Esophagus squamous epithelium (tissue), 4 donors: ENCODE measurements around the gene SYT17.

Experiments
- CTCF ChIP-seq, 6 experiments: fragments of 450-650 bp in 4 of 6; fragments of 200-600 bp in 2 of 6; sonication (generic) in 2 of 6; IDR thresholded peaks; one replicate each; pipeline ENCODE4 v1.5.1; 2016 to 2019; ENCODE audit warnings: antibody characterized with exemption in 6 of 6, mild to moderate bottlenecking in 4 of 6, moderate library complexity in 4 of 6
- POLR2A ChIP-seq, 4 donors: fragments of 450-650 bp; IDR thresholded peaks; one replicate each; pipeline ENCODE4 v1.6.1; 2017; ENCODE audit warnings: antibody characterized with exemption in 4 of 4, mild to moderate bottlenecking in 4 of 4, moderate library complexity in 3 of 4

- no peak for TF ChIP-seq CTCF (IDR thresholded peaks at IDR 0.05)
- no peak for TF ChIP-seq POLR2A (IDR thresholded peaks at IDR 0.05)
Measured at GRCh38 chr16:19264123-19264673, 96.2 kb downstream of the SYT17 start.
